HG02884 (cell line): ENCODE measurements around the gene STAT1.

Source experiments
- ATAC-seq: cut with Tn5 transposase; IDR thresholded peaks from one replicate; pipeline ENCODE4 v1.9.1; 2021; ENCODE audit warnings: mild to moderate bottlenecking, moderate library complexity; ENCODE audit not compliant: unreplicated experiment

STAT1 gene

DNA sequence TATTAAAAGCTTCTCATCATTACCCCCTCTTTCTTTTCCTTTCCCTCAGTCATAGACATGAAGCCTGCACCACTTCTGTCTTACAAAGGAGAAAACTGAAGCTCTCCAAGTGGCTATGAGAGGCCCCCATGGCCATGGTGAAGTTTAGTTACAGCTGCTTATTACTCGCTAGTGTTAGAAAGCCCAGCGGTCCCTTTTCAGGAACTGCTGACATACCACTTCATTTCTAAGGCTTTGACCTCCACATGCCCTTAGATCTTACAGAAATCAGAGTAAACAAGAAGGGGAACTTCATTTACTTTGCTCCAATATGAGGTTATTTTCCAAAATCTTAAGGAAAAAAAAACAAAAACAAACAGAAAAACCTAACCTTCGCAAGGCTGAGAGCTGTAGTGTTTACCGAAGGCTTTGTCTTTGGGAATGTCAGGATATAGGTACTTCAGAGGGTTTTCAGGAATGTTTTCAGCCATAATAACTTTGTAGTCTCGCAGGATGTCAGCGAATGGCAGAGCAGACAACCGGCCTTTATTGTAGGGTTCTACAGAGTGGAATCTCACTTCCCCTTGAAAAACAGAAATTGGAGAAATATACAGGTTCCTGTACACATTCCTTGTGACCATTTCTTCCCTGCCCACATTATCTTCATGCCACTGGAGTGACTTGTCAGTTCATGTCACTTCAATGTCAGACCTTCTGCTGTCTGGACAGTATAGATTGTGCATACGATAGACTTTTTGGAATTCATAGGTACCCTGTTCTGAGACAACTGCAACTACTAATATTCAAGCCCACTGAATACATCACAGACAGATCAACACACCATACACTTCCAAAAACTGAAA is 18.8 kb upstream of the STAT1 start:
- no peak for ATAC-seq

GRCh38 chr2:191031256-191031655 is 17.3 kb upstream of the STAT1 start:
- no peak for ATAC-seq

DNA sequence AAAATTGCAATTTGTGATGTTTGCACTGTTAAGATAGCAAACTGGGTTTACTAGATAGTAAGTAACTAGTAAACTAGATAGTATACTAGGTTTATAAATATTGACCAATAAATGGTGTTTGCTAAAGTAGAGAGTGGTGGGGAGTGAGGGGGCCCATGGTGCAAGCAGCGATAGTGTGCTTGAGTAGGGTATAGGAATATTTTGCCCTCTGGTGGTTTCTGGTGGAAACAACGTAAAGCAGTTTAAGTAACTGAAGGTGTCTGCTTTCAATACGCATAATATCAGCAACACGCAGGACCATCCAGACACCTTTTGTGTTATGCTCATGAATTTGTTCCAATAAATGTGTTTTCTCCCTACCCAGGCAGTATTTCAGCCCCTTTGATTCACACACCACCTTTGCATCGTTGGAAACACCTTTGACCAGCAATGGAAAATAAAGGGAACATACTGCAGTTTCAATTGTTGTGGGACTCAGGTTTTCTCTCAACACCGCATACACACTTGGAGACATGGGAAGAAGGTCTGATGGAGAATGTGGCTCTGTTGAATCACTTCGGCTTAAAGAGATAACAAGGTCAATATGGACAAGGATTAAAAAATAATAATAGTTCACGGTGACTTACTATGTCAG is 16.7 kb upstream of the STAT1 start:
- ATAC-seq, result peak; percentile 96

DNA sequence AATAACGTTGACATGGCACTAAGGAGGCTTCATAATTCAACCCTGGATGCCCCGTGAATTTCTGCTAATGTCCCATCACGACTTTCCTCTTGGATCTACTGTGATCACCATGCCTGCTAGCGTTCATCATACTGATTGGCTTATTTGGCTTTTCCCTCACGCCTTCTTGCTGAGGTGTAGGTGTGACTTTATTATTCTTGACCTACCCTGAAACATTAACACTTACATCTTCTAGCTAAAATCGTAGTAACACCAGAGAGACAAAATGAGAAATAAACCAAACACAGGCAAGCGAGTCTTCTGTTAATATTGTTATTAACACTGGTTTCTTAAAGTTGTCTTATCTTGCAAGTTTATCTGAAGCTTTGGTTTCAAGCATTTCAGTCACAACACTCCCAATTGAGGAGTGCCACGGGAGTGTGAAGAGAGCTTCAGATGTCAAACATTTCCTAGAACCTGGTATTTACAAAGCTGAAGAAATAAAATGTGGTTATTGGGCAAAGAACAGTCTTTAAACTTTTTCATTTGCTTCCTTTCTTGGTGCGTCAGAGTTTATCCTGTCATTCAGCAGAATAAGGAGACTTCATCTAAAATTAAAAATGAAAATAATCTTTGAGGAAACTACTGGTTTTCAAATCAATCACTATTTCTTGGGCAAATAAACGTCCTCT is 15.4 kb upstream of the STAT1 start:
- ATAC-seq, result no peak

DNA sequence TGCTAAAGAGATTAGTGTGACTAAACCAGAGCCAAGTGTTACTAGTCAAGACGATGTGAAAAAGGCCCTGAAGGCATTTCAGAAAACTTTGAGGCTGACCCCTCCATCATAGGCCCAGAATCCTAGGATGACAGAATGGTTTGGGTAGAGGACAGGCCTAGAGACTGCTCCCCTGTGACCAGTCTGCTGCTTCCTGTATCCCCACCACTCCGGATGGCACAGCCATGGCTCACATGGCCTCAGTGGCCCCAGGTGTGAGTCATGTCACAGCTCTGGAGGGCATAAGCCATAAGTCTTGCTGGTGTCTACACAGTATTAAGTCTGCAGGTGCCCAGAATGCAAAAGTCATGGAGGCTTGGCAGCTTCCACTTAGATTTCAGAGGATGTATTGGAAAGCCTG is 12.4 kb upstream of the STAT1 start:
- no peak for ATAC-seq

DNA sequence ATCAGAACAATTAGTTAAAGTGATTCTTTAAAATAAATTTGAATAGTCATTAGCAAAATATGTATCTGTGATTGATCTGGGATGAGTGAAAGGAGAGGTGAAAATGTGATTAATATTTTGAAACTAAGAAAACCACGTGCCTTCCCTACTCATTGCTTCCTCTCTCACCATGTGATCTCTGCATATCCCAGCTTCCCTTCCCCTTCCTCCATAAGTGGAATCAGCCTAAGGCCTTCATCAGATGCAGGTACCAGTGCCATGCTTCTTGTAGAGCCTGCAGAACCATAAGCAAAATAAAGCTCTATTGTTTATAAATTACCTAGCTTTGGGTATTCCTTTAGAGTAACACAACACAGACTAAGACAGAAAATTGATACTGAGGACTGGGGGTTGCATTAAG is 11.2 kb upstream of the STAT1 start:
- ATAC-seq, result no peak

GRCh38 chr2:191023235-191023679 is 9.3 kb upstream of the STAT1 start:
- no peak for ATAC-seq

DNA sequence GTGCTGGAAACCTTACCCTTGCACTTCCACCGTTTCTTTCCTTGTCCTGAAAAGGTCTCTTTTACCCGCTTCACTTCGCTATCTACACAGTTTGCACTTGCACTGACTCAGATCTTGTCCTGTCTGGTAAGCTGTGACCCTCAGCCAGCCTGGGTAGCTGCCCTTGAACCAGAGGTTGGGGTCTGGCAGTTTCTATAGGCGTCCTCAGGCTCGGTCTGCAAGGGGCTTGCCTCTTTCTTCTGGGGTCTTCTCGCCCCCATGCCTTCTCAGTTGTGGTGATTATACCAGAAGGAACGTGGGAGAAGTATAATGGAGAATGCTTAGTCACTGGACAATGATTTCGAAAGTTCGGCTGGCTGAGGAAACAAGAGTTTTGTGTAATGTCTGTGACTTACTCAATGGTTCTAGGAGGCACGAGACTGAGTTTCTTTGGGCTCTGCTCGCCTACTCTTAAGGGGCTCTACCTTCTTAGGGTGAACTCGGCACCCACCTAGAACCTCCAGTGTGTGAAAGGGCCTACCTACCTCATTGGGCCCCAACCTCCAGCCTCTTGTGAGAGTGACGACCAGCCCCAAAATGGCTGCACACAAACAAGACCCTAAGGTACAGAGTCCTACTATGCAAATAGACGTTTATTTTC is 6.9 kb upstream of the STAT1 start:
- peak; percentile 16 for ATAC-seq

GRCh38 chr2:191020221-191020741 is 6.3 kb upstream of the STAT1 start:
- ATAC-seq, result peak; percentile 64

GRCh38 chr2:191019376-191019775 is 5.4 kb upstream of the STAT1 start:
- ATAC-seq, result no peak

- no peak for ATAC-seq
These were observed 4.7 kb upstream of the STAT1 start for GRCh38 chr2:191018643-191019119.

GRCh38 chr2:191018048-191018447 is 4.1 kb upstream of the STAT1 start:
- ATAC-seq, result no peak

DNA sequence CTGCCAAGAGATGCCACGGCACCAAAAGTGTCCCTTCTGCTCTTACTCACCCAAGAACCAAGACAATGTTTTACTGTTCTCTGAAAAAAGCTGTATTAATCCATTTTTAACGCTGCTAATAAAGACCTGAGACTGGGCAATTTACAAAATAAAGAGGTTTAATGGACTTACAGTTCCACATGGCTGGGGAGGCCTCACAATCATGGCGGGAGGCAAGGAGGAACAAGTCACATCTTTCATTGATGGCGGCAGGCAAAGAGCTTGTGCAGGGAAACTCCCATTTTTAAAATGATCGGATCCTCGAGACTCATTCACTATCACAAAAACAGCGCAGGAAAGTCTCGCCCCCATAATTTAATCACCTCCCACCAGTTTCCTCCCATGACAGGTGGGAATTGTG is 1.9 kb upstream of the STAT1 start:
- ATAC-seq, result no peak

DNA sequence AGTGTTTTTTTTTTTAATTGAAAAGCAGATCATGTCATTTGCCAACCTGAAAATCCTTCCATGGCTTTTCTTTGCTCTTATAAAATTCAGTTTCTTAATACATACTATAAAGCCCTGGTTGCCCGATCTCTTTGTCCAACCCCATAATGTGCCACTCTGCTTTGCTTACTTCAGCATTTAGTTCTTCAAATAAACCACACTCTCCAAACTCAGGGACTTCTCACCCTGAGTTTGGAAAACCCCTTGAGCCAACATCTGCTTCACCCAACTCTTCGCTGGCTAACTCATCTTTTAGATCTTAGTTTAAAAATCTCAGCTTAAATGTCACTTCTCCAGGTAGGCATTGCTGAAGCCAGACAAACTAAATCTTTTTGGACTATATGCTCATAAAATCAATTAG is 1.3 kb upstream of the STAT1 start:
- no peak for ATAC-seq

GRCh38 chr2:191014653-191015020 is 666 bp upstream of the STAT1 start:
- ATAC-seq, result no peak

DNA sequence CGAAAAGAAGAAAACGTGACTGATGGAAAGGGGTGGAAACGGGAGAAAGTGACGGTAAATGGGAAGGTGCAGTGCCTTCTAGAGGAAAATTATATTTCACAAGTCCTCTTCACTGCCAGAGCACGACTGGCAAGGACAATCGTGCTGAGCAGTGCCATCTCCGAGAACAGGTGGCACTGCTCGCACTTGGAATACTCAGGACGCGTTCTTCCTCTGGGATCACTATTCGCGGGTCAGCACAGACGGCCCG is 364 bp downstream of the STAT1 start:
- ATAC-seq, result no peak

- no peak for ATAC-seq
These were observed 908 bp downstream of the STAT1 start for GRCh38 chr2:191012845-191013681.

DNA sequence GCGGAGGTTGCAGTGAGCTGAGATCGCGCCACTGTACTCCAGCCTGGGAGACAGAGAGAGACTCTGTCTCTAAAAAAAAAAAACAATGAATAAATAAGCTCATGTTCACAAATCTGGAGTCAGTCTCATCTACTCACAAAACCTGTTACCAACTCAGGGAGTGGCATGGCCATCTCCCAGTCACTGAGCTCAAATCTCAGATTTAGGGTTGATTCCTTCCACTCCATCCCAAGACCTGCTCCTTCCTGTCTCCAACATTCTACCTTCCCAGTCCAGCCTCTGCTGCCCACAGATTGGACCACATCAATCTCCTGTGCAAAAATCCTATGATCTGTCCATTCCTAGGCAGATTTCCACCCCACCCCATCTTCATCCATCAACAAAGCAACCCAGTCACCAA is 1.6 kb downstream of the STAT1 start:
- no peak for ATAC-seq

GRCh38 chr2:191010887-191011885 is 2.8 kb downstream of the STAT1 start:
- no peak for ATAC-seq
